Mesenteric fat pad (tissue), 1 donor: ENCODE data around the gene PPFIA2. TPM values are rescaled to one million over a fixed set of nuclear protein-coding genes. Genes with fewer than 3 reads are reported as not detected.

ENCODE experiments used
- DNase-seq: peaks from one replicate; pipeline ENCODE4 v3.0.0-alpha.2; 2020; ENCODE audit warnings: low spot score
- total RNA-seq: library from RNA; stranded (reverse); fragmentation: NEBNext Ultra II Directional; extraction: Animal tissue kit (Norgen Biotek cat#: 25700); gene quantifications from one replicate; pipeline ENCODE4 v1.2.1, GENCODE V29; 2021
- donor health status: DM: yes; HTN: yes; CAD: no.

PPFIA2 gene
- total RNA-seq, 1 donor from 2014 or later, result 2.7 TPM

- DNase-seq, result no peak
Measured at GRCh38 chr12:81274637-81275529, 484.3 kb downstream of the PPFIA2 start.

- DNase-seq, result no peak
Measured at GRCh38 chr12:81270385-81270784, 488.8 kb downstream of the PPFIA2 start.

- DNase-seq, result no peak
Measured at GRCh38 chr12:81263072-81263471, 496.1 kb downstream of the PPFIA2 start.

- DNase-seq, result no peak
Measured at GRCh38 chr12:81261508-81262207, 497.5 kb downstream of the PPFIA2 start.

GRCh38 chr12:81259360-81259759 lies 499.8 kb downstream of the PPFIA2 start:
- no peak for DNase-seq

- no peak for DNase-seq
Measured at GRCh38 chr12:81257947-81258551, 501.1 kb downstream of the PPFIA2 start.

- no peak for DNase-seq
Measured at GRCh38 chr12:81255947-81256346, 503.2 kb downstream of the PPFIA2 start.

GRCh38 chr12:81255456-81255855 lies 503.7 kb downstream of the PPFIA2 start:
- DNase-seq, result no peak

- no peak for DNase-seq
Measured at GRCh38 chr12:81253360-81253759, 505.8 kb downstream of the PPFIA2 start.

- DNase-seq, result no peak
Measured at GRCh38 chr12:81252228-81252627, 506.9 kb downstream of the PPFIA2 start.

- no peak for DNase-seq
Measured at GRCh38 chr12:81249976-81250375, 509.2 kb downstream of the PPFIA2 start.

GRCh38 chr12:81245907-81246570 lies 513.1 kb downstream of the PPFIA2 start:
- DNase-seq, result no peak

- DNase-seq, result no peak
Measured at GRCh38 chr12:81245458-81245857, 513.7 kb downstream of the PPFIA2 start.

GRCh38 chr12:81231574-81232368 lies 527.4 kb downstream of the PPFIA2 start:
- no peak for DNase-seq

GRCh38 chr12:81229759-81230158 lies 529.4 kb downstream of the PPFIA2 start:
- DNase-seq, result no peak

GRCh38 chr12:81224626-81225025 lies 534.5 kb downstream of the PPFIA2 start:
- no peak for DNase-seq

GRCh38 chr12:81222846-81223592 lies 536.1 kb downstream of the PPFIA2 start:
- no peak for DNase-seq

- DNase-seq, result no peak
Measured at GRCh38 chr12:81221681-81222080, 537.5 kb downstream of the PPFIA2 start.

- no peak for DNase-seq
Measured at GRCh38 chr12:81216739-81217138, 542.4 kb downstream of the PPFIA2 start.
